ENCODE data around the gene CD207. TPM values are rescaled to one million over a fixed set of nuclear protein-coding genes. Genes with fewer than 3 reads are reported as not detected.

Gene CD207
- total RNA-seq, 2 experiments from 2014 or later: not detected

Other genes with a start within 250 kb of the CD207 start
- gene ADD2, start 67.6 kb downstream of the CD207 start, total RNA-seq: 10 to 100 TPM; 16.8 to 19.5 TPM
- not detected for gene FIGLA, start 45.2 kb downstream of the CD207 start, total RNA-seq
- not detected for gene CLEC4F, start 15.2 kb downstream of the CD207 start, total RNA-seq
- gene VAX2, start 64.8 kb upstream of the CD207 start, total RNA-seq: not detected
- gene ATP6V1B1, start 100.1 kb upstream of the CD207 start, total RNA-seq: not detected
- gene ANKRD53, start 142.8 kb upstream of the CD207 start, total RNA-seq: under 1 TPM in 1 of 2 experiments, not detected in 1; 0.50 TPM
- gene TEX261, start 159.1 kb upstream of the CD207 start, total RNA-seq: 10 to 100 TPM; 58.2 to 69.0 TPM
- 10 to 100 TPM; 81.1 to 83.6 TPM for gene NAGK, start 232.8 kb upstream of the CD207 start, total RNA-seq